ENCODE results near the gene RAB6B.

- no peak for TF ChIP-seq SMC3 (IDR thresholded peaks at IDR 0.05)
- TF ChIP-seq CEBPB (IDR thresholded peaks at IDR 0.05): no peak
- no peak for TF ChIP-seq CTCF (IDR thresholded peaks at IDR 0.05)
- no peak for TF ChIP-seq NFE2L2 (conservative IDR thresholded peaks at IDR 0.05; ENCODE audit: low read length)
These were observed 114.1 kb downstream of the RAB6B start for GRCh38 chr3:133781570-133781969.
